GM18507 (cell line): ENCODE measurements around the gene GABRB1.

ENCODE experiments used
- DNase-seq: peaks from one replicate; pipeline ENCODE4 v3.0.0; 2011; ENCODE audit warnings: low read depth; ENCODE audit not compliant: insufficient read length; ENCODE audit errors: extremely low spot score
- FAIRE-seq: peaks from 2 replicates; lab custom pipeline; 2011; peaks lifted over from hg19 to GRCh38; lab: Jason Lieb, UNC

Gene GABRB1

GRCh38 chr4:47043821-47044220, 12.5 kb downstream of the GABRB1 start:
- FAIRE-seq: no peak
- no peak for DNase-seq

GRCh38 chr4:47045261-47045660, 13.9 kb downstream of the GABRB1 start:
- FAIRE-seq (no peak), DNase-seq (no peak)

GRCh38 chr4:47049347-47049746, 18.0 kb downstream of the GABRB1 start:
- FAIRE-seq (no peak), DNase-seq (no peak)

- FAIRE-seq (no peak), DNase-seq (no peak)
These were observed 19.7 kb downstream of the GABRB1 start for GRCh38 chr4:47050761-47051725.

- no peak for FAIRE-seq
These were observed 22.1 kb downstream of the GABRB1 start for GRCh38 chr4:47053485-47053884.

GRCh38 chr4:47054130-47054529, 22.8 kb downstream of the GABRB1 start:
- FAIRE-seq (no peak), DNase-seq (no peak)

More at GRCh38 chr4:47053485-47053884, 22.1 kb downstream of the GABRB1 start:
- DNase-seq: no peak

- FAIRE-seq (no peak), DNase-seq (no peak)
These were observed 26.6 kb downstream of the GABRB1 start for GRCh38 chr4:47057991-47058390.

DNA sequence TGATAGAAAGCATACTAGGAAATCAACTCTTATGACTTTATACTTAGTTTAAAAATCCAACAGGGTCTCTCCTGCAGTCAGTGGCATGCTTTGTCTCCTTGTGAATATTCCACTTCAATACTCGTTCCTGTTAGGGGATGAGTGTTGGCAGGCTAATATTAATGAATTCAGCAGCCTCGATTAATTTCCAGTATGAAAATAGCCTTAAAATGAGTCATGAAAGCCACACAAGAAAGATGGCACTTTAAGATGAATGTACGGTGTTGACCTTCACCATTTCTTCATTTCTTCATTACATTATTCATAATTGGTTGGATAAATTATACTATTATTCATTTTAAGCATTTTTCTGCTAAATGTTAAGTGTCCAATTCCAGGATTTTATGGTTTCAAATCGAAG, 29.2 kb downstream of the GABRB1 start:
- no peak for FAIRE-seq
- no peak for DNase-seq

- no peak for DNase-seq
- FAIRE-seq: no peak
These were observed 30.1 kb downstream of the GABRB1 start for GRCh38 chr4:47061435-47061834.

GRCh38 chr4:47065051-47065481, 33.7 kb downstream of the GABRB1 start:
- DNase-seq: no peak
- no peak for FAIRE-seq

DNA sequence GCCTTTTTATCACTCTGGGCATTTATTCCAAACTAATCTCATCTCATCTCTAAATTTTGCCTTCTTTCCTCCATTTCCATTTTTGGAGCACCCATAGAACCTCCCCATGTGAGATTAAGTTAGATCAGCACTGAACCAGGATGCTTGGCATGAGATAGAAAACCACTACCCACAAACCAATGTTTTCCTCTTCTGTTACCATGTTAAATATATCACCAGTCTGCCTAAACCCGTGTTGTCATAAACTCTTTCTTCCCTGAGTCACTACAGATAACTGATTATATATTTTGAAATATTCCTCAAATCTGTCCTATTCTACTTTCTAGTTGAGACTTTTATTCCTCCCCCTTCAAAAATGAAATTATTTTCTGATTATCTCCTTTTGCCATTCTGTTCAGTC, 37.6 kb downstream of the GABRB1 start:
- no peak for DNase-seq
- FAIRE-seq: no peak

DNA sequence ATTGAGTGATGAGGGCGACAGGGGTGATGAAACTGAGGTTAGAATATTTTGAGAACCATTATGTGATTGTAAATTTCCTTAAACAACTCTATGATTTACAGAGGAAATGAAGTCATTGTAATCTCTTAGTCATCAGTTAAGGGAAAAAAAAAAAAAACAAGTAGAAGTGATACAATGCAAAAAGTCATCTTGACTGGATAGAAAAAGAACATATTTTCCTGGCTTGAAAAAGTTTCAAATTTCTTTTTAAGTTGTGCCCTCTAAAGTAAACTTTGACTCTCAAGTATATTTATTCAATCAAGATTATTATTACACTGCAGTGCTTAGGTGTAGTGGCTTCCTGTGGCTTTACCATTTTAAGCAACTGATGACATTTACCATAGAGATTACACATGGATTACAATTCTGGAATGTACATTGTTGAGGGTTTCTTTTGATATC, 40.6 kb downstream of the GABRB1 start:
- FAIRE-seq: no peak

DNA sequence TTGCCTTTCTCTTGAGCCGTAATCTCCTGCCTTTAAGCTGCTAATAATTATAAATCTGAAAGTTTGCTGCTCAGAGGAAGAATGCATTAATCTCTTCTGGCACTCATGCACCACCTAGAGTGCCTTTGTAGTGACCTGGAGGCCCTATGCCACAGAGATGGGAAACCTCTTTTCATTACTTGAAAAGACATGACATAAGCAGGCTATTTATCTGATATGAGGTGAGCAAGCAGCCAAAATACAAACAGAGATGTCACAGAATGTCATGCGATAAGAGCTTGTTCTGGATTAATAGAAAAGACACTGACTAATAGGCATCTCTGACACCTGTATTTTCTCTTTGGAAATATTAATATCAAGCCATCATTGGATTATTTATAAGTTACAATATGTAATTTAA, 42.3 kb downstream of the GABRB1 start:
- FAIRE-seq: no peak
- DNase-seq: no peak

More for the DNA sequence above, 40.6 kb downstream of the GABRB1 start:
- no peak for DNase-seq

DNA sequence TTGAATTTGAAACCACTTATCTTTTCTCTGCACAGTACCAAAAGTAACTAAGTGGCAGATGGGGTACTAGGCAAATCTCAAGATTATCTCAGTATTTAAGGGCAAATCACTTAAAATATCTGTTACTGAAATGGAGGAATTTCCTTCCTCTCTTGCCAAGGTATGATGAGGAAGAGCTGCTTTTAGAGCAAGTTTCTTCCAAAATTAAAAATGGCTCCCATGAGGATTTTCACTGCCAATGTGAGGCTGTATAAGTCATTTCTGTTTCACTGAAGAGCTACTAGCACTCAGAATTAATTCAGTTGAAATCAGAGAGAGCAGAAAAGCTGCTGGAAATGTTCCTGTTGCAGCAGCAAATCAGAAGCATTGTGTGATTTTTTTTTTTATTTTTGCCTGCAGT, 43.4 kb downstream of the GABRB1 start:
- no peak for FAIRE-seq
- no peak for DNase-seq

GRCh38 chr4:47075262-47075661, 43.9 kb downstream of the GABRB1 start:
- DNase-seq (no peak), FAIRE-seq (no peak)

DNA sequence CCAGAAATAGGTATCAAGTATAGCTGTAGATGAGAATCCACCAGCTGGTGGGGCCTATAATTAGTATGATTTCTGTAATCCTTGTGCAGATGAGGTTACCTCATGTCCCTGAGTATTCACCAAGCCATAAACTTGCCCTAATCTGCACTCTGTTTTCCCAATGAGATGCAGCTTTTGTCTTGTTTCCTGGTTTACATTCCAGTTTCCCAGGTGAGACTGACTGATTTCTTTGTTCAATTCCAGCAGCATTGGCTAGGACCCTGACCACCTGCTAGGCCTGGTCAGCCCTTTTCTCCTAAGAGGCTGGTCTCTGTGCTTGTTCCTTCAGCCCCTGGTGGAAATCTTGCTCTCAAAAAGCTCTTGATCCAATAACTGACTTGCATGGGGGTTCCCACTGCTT, 44.6 kb downstream of the GABRB1 start:
- FAIRE-seq: no peak
- DNase-seq: no peak

DNA sequence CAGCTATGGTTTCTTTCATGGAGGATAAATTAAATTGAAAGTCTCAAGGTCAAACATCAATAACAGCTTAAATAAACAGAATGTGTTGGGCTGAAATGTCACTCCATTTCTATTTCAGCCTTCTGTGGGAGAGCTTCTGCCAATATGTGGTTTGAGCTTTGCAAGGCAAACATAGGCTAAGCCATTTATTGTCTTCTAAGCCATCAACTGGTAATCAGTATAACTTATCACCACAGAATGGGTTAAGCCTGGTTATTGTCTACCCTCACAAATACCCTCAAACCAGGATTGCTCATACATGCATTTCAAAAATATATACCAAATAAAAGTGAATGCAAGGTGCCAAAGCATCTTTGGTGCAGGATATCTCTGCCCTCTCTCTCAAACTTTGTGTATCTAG, 52.7 kb downstream of the GABRB1 start:
- no peak for DNase-seq
- FAIRE-seq: no peak

DNA sequence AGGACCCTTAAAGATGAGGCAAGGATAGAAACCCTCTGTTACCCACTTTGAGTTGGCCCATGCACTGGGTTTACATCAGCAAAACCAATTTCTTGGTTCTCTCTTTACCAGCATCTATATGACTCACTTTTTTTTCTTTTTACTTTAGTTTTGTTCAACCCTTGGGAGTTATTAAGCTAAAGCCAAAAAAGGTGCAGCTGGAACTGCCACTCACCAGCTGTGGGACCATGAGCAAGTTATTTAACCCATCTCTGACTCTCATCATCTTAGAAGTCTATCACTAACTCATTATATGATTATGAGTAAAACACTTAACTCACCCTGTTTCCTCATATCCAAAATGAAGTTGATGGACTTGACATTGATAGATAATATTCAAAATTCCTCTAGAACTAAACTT, 53.4 kb downstream of the GABRB1 start:
- DNase-seq (no peak), FAIRE-seq (no peak)

GRCh38 chr4:47088298-47088697, 56.9 kb downstream of the GABRB1 start:
- DNase-seq (no peak), FAIRE-seq (no peak)

DNA sequence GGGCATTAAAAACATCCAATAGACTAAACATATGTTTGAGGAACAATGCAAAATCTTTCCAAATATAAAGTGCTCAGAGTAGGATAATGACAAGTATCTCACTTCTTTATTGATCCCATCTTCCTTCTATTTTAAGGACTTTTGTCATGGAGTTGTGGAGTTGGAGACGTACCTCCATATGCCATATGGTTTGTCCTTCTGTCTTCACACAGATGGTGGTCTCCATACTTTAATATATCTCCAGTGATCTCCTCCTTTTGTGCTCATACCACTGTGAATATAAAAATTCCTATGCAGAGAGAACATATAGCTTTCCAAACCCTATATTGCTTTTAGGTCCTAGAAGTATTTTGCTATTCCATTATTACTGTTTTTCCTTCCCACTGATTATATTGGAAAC, 64.5 kb downstream of the GABRB1 start:
- FAIRE-seq (no peak), DNase-seq (no peak)

DNA sequence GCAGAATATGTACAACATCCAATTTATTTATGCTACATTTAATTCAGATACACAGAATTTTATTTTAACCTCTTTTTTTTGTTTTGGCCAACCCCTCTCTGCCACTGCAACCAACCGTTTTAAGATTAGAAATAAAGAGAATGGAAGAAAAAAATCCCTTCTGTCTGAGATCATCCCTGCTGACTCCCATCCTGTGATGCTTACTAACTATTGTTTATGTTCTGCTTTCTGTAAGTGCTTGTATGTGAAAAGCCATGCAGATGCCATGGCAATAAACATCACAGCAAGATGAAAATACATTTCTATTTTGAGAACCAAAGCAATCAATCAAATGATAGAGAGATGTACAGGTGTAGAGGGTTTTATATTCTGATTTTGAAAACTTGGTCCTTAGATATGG, 70.1 kb downstream of the GABRB1 start:
- FAIRE-seq (no peak), DNase-seq (no peak)
